Activated CD8-positive, alpha-beta memory T cell treated with anti-CD3 and anti-CD28 coated beads for 36 hours (primary cell): Measurements from ENCODE around the gene OIT3. TPM values are rescaled to one million over a fixed set of nuclear protein-coding genes. Genes with fewer than 3 reads are reported as not detected.

Source experiments
- CTCF ChIA-PET: fragments of 350-600 bp; sonication (Branson Sonifier 250); formaldehyde crosslinking; loops from one replicate; lab custom pipeline; 2021; ENCODE audit warnings: antibody characterized with exemption; lab: Charles Lee
- POLR2A ChIA-PET: fragments of 350-600 bp; sonication (Branson Sonifier 250); formaldehyde crosslinking; loops from one replicate; lab custom pipeline; 2021; ENCODE audit warnings: antibody characterized with exemption; lab: Charles Lee
- total RNA-seq, 2 experiments: library from RNA; stranded (reverse); gene quantifications; one replicate each; pipeline ENCODE4 v1.2.3, GENCODE V29; 2021

The OIT3 gene
- not detected for total RNA-seq

DNA sequence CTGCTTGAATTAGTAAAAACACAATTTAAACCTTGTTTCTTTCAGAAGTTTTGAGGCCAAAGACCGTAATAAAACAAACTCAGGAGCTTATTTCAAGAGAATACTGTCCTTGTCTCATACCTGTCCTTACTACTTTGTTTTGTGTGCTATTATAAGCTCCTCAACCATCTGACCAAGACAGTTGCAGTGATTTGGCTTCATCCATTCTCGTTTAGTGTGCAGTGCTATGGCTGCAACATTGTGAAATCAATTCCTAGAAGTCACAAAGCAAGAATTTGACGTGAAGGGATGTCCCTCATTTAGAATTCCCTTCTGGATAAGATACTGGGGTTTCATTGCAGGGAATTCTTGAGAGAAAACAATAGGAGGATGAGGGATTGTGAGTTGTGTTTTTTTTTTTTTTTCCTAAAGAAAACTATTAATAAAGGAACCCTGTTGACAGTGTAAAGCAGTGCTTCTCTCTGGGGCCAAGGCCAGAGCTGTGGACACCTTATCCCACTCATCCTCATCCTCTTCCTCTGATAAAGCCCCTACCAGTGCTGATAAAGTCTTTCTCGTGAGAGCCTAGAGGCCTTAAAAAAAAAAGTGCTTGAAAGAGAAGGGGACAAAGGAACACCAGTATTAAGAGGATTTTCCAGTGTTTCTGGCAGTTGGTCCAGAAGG, at the start of gene OIT3:
Gene OIT3 (plus strand): TSS at position 604 of the 663 bp plus-strand sequence. CDS start 60 bp downstream, outside the sequence.
- POLR2A ChIA-PET: no interaction called here
- CTCF ChIA-PET: no interaction called here

DNA sequence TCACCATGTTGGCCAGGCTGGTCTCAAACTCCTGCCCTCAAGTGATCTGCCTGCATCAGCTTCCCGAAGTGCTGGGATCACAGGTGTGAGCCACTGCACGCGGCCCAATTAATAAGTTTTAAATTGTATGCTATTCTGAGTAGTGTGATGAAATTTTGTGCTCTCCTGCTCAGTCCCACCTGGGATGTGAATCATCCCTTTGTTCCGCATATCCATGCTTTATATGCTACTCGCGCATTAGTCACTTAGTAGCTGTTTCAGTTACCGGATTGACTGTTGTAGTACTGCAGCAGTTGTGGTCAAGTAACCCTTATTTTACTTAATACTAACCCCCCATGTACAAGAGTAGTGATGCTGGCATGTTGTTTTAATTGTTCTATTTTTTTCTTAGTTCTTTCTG, 47.3 kb upstream of the OIT3 start:
- POLR2A ChIA-PET: interaction anchor here (0.6 kb wide), 1 partner anchor 470 kb away, joined by 3 read pairs; no protein-coding TSS in a partner anchor

DNA sequence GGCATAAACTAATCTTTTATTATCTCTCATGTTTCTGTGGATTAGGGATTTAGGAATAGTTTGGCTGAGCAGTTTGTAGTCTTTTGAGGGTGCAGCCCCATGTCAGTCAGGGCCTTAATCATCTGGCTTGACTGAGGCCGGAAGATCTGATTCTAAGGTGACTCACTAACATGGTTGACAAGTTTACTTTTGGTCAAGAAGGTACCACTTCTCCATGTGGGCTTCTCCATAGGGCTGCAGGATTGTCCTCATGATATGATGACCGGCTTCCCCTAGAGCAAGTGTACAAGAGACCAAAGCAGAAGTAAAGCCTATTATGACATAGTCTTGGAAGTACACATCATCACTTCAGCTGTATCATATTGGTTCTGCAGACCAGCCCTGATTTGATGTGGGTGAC, 45.9 kb upstream of the OIT3 start:
- ChIA-PET POLR2A (no interaction called here), CTCF (no interaction called here)

More for the DNA sequence above, 47.3 kb upstream of the OIT3 start:
- CTCF ChIA-PET: interaction anchor here (0.6 kb wide), 1 partner anchor 142 kb away, joined by 4 read pairs; no protein-coding TSS in a partner anchor

DNA sequence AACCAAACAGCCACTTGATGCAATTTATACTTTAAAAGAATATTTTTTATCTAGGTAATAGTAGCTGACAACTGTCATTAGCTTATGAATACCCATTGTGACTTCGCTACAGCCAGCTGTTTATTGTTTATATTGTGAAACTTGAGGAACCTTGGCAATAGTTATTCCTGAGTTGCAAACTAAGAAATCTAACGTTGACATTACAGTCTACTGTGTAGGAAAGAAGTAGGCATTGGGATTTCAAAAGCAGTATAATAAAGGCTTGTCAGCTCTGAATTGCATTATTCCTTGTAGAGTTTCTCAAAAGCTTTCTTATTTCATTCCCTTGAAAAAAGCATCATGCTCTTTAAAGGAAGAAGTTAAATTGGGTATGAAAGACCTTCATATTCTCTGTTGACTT, 42.7 kb upstream of the OIT3 start:
- CTCF ChIA-PET: no interaction called here
- POLR2A ChIA-PET: no interaction called here

DNA sequence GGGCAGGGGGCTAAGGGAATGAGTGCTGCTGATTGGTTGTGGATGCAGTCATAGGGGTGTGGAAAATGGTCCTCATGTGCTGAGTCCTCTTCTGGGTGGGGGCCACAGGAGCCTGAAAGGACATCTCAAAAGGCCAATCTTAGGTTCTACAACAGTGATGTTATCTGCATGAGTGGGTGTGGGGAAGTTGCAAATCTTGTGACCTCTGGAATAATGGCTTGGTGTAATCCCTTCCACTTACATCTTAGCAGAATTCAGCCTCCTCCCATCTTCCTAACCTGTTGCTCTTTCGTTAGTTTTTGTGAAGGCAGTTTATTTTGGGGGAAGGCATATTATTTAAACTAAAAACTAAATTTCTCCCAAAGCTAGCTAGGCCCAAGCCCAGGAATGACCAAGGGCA, 42.0 kb upstream of the OIT3 start:
- ChIA-PET POLR2A (no interaction called here), CTCF (no interaction called here)

DNA sequence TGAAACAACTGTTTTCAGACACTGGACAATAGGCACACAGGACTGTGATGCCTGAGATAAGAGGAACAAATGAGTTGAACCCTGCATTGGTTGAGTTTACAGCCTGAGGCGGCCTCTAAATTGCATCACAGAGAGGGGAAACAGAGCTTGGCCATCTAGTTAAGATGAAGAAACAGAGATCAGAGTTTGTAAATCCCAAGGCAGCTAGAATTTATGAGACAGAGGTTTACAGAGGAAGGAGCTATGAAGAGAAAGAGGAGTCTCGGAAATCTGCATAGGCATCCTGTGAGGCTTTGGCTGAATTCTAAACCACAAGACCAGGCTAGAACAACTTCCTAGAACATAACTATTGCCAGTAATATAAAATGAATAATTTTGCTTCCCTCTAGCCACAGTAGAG, 41.0 kb upstream of the OIT3 start:
- POLR2A ChIA-PET: no interaction called here
- CTCF ChIA-PET: interaction anchor here (0.6 kb wide), 1 partner anchor 225 kb away, joined by 4 read pairs; no protein-coding TSS in a partner anchor

DNA sequence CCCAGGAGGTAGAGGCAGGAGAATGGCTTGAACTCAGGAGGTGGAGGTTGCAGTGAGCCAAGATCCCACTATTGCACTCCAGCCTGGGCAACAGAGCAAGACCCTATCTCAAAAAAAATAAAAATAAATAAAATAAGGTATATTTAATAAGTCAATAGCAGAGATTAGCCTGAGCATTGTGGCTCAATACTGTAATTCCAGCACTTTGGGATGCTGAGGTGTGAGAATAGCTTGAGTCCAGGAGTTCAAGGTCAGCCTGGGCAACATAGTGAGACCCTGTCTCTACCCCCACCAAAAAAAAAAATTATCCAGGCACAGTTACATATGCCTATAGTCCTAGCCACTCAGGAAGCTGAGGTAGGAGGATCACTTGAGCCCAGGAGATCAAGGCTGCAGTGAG, 38.4 kb upstream of the OIT3 start:
- ChIA-PET CTCF (no interaction called here), POLR2A (no interaction called here)

DNA sequence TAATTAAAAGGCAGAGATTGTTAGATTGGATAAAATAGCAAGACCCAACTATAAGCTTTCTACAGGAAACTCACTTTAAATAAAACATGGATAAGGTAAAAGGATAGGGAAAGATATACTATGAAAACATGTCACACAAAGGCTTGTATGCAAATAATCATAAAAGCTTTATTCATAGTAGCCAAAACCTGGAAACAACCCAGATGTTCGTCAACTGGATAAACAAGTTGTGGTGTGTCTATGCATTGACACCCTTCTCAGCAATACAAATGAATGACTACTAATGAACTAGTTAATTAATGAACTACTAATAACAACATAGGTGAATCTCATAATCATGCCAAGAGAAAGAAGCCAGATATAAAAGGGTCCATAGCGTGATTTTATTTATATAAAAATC, 37.7 kb upstream of the OIT3 start:
- CTCF ChIA-PET: no interaction called here
- POLR2A ChIA-PET: no interaction called here

DNA sequence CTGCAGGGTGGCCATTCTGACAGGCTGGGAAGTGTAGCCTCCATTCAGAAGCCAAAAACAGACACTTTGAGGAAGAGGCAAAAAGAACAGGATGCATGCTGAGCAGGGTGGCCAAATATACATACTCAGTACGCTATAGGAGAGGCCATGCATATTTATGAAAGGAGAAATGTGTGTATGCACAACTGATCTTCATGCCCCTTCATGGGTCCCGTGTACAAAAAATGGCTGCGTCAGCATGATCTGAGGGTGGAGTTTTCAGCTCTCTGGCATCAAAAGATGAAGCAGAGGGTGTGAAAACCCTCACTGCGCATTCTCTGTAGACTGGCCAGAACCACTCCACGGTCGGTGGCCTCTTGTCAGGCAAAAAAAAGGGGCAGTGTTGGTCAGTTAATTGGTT, 35.5 kb upstream of the OIT3 start:
- ChIA-PET POLR2A (no interaction called here), CTCF (no interaction called here)

DNA sequence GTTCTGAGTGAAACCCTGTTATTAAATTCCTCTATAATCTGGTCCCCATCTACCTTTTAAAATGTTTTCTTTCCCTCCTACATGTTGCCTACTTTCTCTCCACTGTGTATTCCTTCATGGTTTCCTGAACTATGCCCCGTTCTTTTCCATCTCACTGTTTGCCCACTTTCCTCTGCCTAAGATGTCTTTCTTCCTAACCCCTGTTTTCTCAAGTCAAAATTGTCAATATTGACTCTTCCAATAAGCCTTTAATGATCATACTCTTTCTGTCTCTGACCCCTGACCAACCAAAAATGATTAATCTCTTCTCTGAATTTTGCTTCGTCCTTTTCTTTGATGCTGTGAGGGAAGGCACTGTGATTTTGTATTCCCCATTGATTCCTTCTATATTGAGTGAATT, 30.6 kb upstream of the OIT3 start:
- CTCF ChIA-PET: no interaction called here
- POLR2A ChIA-PET: no interaction called here

DNA sequence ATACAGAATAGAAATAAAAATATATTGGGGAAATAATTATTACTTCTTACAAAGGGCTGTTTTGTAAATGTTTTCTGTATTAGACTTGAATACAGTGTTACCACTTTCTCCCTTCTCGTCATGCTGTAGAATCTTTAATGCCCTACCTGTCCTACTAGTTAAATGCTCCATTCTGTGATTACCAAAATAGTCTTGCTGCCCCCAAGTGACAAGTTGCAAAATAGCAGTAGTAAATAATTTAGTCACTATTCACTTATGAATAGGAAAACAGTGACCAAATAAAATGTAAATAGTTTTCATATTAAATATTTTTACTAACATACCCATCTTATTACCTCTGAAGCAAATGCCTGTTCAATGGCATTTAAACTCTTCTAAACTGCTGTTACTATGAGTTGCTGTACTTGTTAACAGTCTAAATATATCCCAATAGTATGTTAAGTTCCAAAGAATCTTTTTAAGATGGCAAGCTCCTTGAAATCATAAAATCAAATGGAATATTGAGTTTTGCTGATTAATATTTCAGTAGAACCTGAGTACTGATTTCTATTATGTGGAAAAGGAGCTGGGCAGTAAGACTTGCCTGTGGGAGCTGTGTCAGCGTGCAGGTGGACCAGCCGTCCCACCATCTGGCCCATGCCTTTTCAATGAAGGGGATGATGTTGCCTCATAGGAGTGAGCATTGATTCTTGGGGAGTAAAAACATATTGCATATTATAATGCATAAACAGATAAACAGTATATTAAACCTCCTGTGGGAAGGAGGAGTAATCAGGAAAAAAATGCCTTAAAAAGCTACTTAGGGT, 18.1 kb upstream of the OIT3 start:
- POLR2A ChIA-PET: no interaction called here

DNA sequence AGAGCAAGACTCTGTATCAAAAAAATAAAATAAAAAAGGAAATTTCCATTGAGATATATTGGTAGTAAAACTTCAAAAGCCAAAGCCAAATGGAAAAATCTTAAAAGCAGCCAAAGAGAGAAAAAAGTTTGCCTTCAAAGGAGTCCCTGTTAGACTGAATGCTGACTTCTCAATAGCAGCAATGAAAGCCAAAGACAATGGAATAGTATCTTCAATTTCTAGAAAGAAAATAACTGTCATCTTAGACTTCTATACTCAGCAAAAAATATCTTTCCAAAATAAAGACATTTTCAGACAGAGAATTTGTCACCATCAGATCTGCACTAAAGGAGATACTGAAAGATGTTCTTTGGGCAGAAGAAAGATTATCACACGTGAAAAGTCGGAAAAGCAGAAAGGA, 14.3 kb upstream of the OIT3 start:
- POLR2A ChIA-PET: no interaction called here

More for the DNA sequence above, 18.1 kb upstream of the OIT3 start:
- CTCF ChIA-PET: no interaction called here

DNA sequence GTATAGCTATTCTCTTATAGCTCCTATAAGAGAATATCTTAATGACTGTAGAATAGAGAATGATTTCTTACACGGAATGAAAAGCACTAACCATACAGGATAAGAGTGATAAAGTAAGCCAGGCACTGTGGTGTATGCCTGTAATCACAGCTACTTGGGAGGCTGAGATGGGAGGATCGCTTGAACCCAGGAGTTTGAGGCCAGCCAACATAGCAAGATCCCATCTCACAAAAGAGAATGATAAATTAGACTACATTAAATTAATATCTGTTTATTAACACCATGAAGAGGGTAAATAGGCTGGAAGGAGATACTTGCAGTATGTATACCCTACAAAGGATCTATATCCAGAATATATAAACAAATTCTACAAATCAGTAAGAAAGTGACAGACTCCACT, 12.2 kb upstream of the OIT3 start:
- ChIA-PET CTCF (no interaction called here), POLR2A (no interaction called here)

More for the DNA sequence above, 14.3 kb upstream of the OIT3 start:
- CTCF ChIA-PET: no interaction called here

DNA sequence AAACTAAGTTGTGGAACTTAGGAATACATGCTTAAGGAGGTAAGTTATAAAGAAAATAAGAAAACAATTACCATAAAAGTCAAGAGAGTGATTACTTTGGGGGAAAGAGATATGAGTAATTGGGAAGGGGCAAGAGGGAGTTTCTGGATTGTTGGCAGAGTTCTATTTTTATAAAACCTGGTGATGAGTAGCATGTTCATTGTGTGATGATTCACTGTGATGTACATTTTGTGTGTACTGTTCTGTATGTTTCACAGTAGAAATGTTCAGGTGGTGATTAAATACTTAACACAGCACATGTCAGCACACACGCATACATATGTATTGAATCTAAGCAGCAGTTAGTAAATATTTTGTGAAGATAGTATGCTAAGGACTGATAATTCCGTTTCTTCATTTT, 9.7 kb upstream of the OIT3 start:
- POLR2A ChIA-PET: no interaction called here
- CTCF ChIA-PET: no interaction called here

DNA sequence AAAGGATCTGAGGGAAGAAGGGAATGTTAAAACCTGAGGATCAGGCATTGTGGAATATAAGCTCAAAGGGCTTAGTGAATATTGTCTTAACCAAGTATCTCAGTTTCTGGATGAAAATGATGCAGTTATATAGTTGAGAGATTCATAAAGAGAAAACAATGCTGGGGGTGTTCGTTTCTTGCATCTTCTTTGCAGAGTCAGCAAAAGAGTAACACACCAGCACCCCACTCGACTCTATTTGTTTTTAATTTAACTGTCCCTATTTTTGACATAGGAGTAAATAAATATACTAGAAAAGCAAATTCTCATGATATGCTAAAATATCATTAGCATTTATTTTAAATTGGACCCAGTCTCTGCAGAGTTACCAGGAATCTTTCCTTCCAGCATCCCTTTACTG, 7.6 kb upstream of the OIT3 start:
- POLR2A ChIA-PET: no interaction called here
- CTCF ChIA-PET: no interaction called here

DNA sequence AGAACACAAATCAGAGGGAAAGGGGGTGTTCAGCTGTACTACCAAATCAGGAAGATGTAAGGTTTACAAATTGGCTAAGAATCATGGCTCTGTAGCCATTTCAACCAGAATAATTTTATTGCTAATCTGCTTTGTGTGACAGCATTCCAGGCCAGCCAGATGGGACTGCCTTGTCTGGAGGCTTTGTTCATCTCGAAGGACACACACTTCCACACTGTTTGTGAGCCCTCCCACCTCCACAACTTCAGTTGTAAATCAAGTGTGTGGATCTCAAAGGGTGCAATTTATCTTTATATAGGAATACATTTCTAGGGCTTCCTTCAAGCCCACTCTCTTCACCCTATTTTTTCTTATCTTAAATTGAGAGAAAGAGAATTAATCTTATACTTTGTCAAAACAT, 6.9 kb upstream of the OIT3 start:
- ChIA-PET CTCF (no interaction called here), POLR2A (no interaction called here)

DNA sequence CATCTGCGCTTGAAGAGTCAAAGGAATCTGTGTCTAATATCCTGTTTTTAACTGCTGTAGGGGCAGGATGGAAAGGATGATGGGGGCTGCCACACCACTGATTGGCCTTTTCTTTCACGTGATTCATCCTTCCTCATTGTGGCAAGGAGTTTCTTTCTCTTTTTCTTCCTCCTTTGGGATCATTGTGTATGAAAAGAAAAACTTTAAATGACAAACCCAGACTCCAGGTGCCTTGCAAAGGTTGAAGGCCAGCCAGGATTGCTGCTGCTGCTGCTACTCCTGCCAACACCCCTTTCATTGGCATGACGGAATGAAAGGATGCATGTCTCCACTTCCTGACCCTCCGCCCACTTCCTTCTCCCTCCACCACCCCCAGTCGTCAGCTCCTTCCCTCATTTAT, 6.5 kb upstream of the OIT3 start:
- POLR2A ChIA-PET: no interaction called here
- CTCF ChIA-PET: no interaction called here

DNA sequence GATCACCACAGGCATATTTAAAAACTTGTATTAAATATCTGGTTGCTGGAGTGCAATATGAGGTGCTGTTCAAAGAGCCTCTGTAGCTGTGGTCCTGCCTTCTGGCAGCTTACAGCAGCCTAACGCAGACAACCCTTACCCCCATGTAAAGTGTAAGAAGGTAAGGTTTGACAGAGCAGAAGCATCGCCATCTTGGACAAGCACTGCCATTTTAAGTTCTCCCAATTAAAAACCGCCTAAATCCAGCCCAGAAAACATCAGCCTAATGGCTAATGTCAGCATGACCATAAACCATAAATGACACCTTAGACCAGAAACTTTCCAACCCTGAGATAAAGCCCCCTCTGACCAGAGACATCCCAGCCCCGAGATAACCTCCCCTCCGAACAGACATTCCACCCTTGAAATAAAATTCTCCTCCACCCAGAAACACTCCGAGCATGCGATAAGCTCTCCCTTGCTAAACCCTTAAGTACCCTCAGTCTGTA, 5.3 kb upstream of the OIT3 start:
- ChIA-PET POLR2A (no interaction called here), CTCF (no interaction called here)

DNA sequence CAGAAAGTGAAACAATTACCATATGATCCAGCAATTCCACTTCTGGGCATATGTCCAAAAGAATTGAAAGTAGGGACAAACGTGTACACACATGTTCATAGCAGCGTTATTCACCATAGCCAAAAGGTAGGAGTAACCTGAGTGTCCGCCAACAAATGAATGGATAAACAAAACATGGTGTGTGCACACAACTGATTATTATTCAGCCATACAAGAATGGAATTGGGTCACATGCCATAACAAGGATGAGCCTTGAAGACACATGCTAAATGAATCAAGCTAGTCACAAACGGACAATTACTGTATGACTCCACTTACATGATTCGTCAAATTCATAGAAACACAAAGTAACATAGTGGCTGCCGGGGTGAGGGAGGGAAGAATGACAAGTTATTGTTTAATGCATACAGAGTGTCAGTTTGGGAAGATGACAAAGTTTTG, 4.1 kb upstream of the OIT3 start:
- CTCF ChIA-PET: no interaction called here
- POLR2A ChIA-PET: no interaction called here

DNA sequence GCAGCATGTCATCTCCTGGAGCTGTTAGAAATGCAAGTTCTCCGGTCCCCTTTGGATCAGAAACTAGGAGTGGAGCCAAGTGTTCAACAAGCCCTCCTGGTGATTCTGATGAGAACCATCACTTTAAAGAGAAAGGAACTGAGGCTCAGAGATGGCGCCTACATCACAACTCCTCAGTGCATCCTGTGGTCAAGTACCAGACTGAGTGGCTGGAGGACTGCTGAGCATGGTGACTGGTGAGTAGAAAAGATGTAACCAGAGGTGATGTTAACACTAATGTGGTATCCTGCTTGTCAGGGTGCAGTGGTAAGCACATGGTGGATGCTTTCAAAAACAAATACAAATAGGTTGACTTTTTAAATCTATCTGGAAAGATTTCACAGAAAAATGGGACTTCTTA, 3.5 kb upstream of the OIT3 start:
- ChIA-PET CTCF (no interaction called here), POLR2A (no interaction called here)
